ENCODE results near the gene SLX9. TPM values are rescaled to one million over a fixed set of nuclear protein-coding genes. Genes with fewer than 3 reads are reported as not detected.

SLX9 gene
- total RNA-seq, 4 donors from 2014 or later: 11.9 to 26.2 (median 16.1) TPM

- no peak for TF ChIP-seq CTCF (IDR thresholded peaks at IDR 0.05)
- DNase-seq (ENCODE audit: low spot score): no peak
Measured at GRCh38 chr21:45006536-45007095, 66.8 kb downstream of the SLX9 start.

GRCh38 chr21:45009616-45010015 lies 69.8 kb downstream of the SLX9 start:
- no peak for TF ChIP-seq CTCF (IDR thresholded peaks at IDR 0.05)
- ATAC-seq (ENCODE audit: low FRiP score) (no peak), DNase-seq (ENCODE audit: low spot score) (no peak)

More at GRCh38 chr21:45006536-45007095, 66.8 kb downstream of the SLX9 start:
- ATAC-seq (ENCODE audit: low FRiP score): no peak

DNA sequence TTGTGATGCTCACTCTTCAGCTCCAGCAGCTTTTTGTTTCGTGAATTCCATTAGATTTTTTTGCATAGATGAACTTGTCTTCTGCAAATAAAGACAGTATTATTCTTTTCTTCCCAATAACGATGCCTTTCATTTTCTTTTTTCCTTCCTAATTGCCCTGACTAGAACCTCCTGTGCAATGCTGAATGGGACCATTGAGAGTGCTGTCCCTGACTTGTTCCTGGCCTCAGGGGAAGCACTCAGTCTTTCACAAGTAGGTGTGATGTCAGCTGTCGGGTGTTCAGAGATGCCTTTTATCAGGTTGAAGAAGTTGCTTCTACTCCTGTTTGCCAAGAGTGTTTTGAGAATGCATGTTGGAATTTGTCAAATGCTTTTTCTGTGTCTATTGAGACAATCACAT lies 70.3 kb downstream of the SLX9 start:
- TF ChIP-seq CTCF (IDR thresholded peaks at IDR 0.05): no peak
- ATAC-seq (ENCODE audit: low FRiP score) (no peak), DNase-seq (ENCODE audit: low spot score) (no peak)

GRCh38 chr21:45010860-45011259 lies 71.0 kb downstream of the SLX9 start:
- ATAC-seq (ENCODE audit: low FRiP score) (no peak), DNase-seq (ENCODE audit: low spot score) (no peak)
- no peak for TF ChIP-seq CTCF (IDR thresholded peaks at IDR 0.05)

DNA sequence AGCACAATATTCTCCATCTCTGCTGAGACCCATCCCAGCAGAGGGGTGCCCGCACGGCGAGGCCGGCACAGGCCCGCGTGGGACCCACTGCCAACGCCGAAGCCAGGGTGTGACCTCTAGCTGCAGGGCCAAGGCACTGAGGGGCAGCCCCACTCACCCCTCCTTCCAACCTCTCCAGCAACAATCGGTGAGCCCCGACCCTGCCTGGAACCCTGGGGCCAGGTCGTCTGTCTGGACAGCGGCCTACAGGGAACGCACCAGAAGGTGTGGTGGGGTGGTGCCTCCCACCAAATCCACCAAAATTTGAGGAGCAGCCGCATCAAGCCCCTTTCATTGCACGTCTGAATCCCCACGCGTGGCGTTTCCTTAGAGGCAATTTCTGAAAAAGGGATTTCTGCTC lies 71.6 kb downstream of the SLX9 start:
- no peak for ATAC-seq (ENCODE audit: low FRiP score)
- no peak for DNase-seq (ENCODE audit: low spot score)
- no peak for TF ChIP-seq CTCF (IDR thresholded peaks at IDR 0.05)

- TF ChIP-seq CTCF (IDR thresholded peaks at IDR 0.05): no peak
- DNase-seq (ENCODE audit: low spot score): no peak
- peak; percentile 74 for ATAC-seq (ENCODE audit: low FRiP score)
Measured at GRCh38 chr21:45011911-45012661, 72.3 kb downstream of the SLX9 start.

Data from omental fat pad (tissue), 4 donors.